Measurements from ENCODE around the gene ADAMTSL1.

Gene ADAMTSL1

DNA sequence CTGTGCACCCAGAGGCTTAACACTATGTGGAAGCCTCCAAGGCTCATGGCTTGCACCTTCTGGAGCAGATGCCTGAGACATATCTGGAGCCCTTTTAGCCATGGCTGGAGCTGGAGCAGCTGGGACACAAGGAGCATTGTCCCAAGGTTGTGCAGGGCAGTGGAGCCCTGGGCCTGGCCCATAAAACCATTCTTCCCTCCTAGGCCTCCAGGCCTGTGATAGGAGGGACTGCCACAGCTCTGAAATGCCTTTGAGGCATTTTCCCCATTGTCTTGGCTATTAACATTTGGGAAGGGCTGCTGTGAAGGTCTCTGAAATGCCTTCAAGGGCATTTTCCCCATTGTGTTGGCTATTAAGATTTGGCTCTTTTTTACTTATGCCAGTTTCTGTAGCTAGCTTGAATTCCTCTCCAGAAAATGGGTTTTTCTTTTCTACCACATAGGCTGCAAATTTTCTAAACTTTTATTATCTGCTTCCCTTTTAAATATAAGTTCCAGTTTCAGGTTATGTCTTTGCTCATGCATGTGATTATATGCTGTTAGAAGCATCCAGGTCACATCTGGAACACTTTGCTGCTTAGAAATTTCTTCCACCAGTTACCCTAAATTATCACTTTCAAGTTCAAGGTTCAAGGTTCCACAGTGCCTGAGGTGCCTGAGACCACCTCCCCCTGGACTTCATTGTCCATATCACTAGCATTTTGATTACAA, 221.2 kb downstream of the ADAMTSL1 start:
- ATAC-seq (replicated peaks; ENCODE audit: extremely low read depth, poor library complexity, severe bottlenecking) (no peak), DNase-seq (ENCODE audit: low spot score in 2 of 2) (no peak)
- peaks cover 17% of the 10 kb centered on the region for H3K9me3 Mint-ChIP-seq
- H3K4me3 Mint-ChIP-seq = no peak overlapping the region
- no peaks in the 10 kb centered on the region for H3K27me3 Mint-ChIP-seq
- H3K36me3 Mint-ChIP-seq (ENCODE audit: insufficient read depth) = no peaks in the 10 kb centered on the region
- H3K4me1 Mint-ChIP-seq = no peaks in the 10 kb centered on the region
- no peak overlapping the region for H3K27ac Mint-ChIP-seq (ENCODE audit: low read depth)

DNA sequence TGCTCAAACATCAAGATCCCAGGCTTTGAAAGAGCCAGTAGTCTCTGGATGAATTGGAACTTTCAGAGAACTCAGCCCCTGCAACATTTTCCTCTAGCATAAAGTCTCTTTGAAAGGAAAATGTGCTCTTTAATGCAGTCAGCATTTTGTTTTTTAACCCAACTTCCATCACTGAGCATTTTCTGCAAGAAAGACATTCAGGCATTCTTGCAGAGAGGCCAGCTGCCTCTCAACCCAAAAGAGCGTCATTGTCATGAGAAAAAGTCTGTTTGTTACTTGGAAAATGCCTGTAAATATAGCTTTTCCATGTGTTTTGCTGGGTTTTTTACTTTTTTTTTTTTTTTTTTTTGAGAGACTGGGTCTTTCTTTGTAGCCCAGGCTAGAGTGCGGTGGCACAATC, 225.0 kb downstream of the ADAMTSL1 start:
- no peak overlapping the region for H3K27ac Mint-ChIP-seq (ENCODE audit: low read depth)
- no peaks in the 10 kb centered on the region for H3K27me3 Mint-ChIP-seq
- no peak for ATAC-seq (replicated peaks; ENCODE audit: extremely low read depth, poor library complexity, severe bottlenecking)
- H3K36me3 Mint-ChIP-seq (ENCODE audit: insufficient read depth) = no peaks in the 10 kb centered on the region
- no peak overlapping the region for H3K4me3 Mint-ChIP-seq
- H3K9me3 Mint-ChIP-seq = peaks cover 20% of the 10 kb centered on the region
- DNase-seq (ENCODE audit: low spot score in 2 of 2) = no peak
- H3K4me1 Mint-ChIP-seq = no peaks in the 10 kb centered on the region

- Mint-ChIP-seq H3K4me1 (no peaks in the 10 kb centered on the region), H3K4me3 (no peak overlapping the region), H3K9me3 (peaks cover 20% of the 10 kb centered on the region), H3K27me3 (no peaks in the 10 kb centered on the region), H3K27ac (ENCODE audit: low read depth) (no peak overlapping the region), H3K36me3 (ENCODE audit: insufficient read depth) (no peaks in the 10 kb centered on the region)
- DNase-seq (ENCODE audit: low spot score in 2 of 2) (no peak), ATAC-seq (replicated peaks; ENCODE audit: extremely low read depth, poor library complexity, severe bottlenecking) (no peak)
These were observed 225.8 kb downstream of the ADAMTSL1 start for GRCh38 chr9:18699764-18700163.

DNA sequence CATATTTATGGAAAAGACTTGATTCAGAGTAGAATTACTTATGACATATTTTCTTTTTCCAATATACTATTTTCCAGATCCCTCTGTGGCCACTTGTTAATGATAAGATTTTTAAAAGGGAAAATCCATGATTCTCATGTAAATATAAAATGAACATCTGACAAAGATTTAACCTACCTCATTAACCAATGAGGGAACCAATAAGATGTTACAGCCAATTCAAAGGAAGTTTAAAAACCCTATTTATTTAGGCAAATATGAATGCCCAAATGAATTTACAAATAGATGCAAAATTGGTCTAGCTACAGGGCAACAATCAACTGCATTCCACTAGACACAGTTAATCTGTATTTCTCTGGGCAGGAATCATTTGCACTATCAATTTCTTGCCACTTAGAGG, 226.8 kb downstream of the ADAMTSL1 start:
- H3K36me3 Mint-ChIP-seq (ENCODE audit: insufficient read depth) = no peaks in the 10 kb centered on the region
- DNase-seq (ENCODE audit: low spot score in 2 of 2) (no peak), ATAC-seq (replicated peaks; ENCODE audit: extremely low read depth, poor library complexity, severe bottlenecking) (no peak)
- peaks cover 15% of the 10 kb centered on the region for H3K9me3 Mint-ChIP-seq
- no peak overlapping the region for H3K4me3 Mint-ChIP-seq
- no peaks in the 10 kb centered on the region for H3K4me1 Mint-ChIP-seq
- no peaks in the 10 kb centered on the region for H3K27me3 Mint-ChIP-seq
- no peak overlapping the region for H3K27ac Mint-ChIP-seq (ENCODE audit: low read depth)

GRCh38 chr9:18703151-18703900, 229.4 kb downstream of the ADAMTSL1 start:
- H3K27ac Mint-ChIP-seq (ENCODE audit: low read depth) = no peak overlapping the region
- H3K9me3 Mint-ChIP-seq = peaks cover 8% of the 10 kb centered on the region
- DNase-seq (ENCODE audit: low spot score in 2 of 2) (no peak), ATAC-seq (replicated peaks; ENCODE audit: extremely low read depth, poor library complexity, severe bottlenecking) (no peak)
- H3K4me1 Mint-ChIP-seq = no peaks in the 10 kb centered on the region
- H3K4me3 Mint-ChIP-seq = no peak overlapping the region
- H3K27me3 Mint-ChIP-seq = no peaks in the 10 kb centered on the region
- no peaks in the 10 kb centered on the region for H3K36me3 Mint-ChIP-seq (ENCODE audit: insufficient read depth)

DNA sequence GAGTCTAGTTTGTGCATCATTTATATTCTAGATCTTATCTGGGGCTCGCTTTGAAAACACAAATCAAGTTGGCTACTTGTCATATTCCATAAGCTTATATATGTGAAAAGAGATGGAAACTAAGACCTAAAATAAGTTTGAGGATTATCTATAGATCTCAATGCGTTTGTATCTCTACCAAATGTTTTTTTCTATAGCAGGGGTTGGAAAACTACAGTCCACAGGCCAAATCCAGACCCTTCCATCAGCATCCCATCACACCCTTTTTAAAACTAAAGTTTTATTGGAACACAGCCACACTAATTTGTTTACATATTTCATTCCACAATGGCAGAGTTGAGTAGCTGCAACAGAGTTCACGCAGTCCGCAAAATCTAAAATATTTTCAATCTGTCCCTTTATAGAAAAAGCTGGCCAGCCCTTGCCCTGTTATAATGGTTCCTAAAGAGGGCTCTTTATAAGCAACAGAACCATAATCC, 230.0 kb downstream of the ADAMTSL1 start:
- ATAC-seq (replicated peaks; ENCODE audit: extremely low read depth, poor library complexity, severe bottlenecking) (no peak), DNase-seq (ENCODE audit: low spot score in 2 of 2) (no peak)
- Mint-ChIP-seq H3K9me3 (peaks cover 8% of the 10 kb centered on the region), H3K36me3 (ENCODE audit: insufficient read depth) (no peaks in the 10 kb centered on the region), H3K27ac (ENCODE audit: low read depth) (no peak overlapping the region), H3K4me3 (no peak overlapping the region), H3K27me3 (no peaks in the 10 kb centered on the region), H3K4me1 (no peaks in the 10 kb centered on the region)

GRCh38 chr9:18705796-18706392, 231.9 kb downstream of the ADAMTSL1 start:
- no peaks in the 10 kb centered on the region for H3K4me1 Mint-ChIP-seq
- no peaks in the 10 kb centered on the region for H3K36me3 Mint-ChIP-seq (ENCODE audit: insufficient read depth)
- no peak overlapping the region for H3K4me3 Mint-ChIP-seq
- ATAC-seq (replicated peaks; ENCODE audit: extremely low read depth, poor library complexity, severe bottlenecking) = no peak
- no peak overlapping the region for H3K27ac Mint-ChIP-seq (ENCODE audit: low read depth)
- no peaks in the 10 kb centered on the region for H3K27me3 Mint-ChIP-seq
- peaks cover 8% of the 10 kb centered on the region for H3K9me3 Mint-ChIP-seq
- no peak for DNase-seq (ENCODE audit: low spot score in 2 of 2)

- Mint-ChIP-seq H3K36me3 (ENCODE audit: insufficient read depth) (no peaks in the 10 kb centered on the region), H3K27me3 (no peaks in the 10 kb centered on the region), H3K4me1 (no peaks in the 10 kb centered on the region), H3K9me3 (peaks cover 3% of the 10 kb centered on the region), H3K27ac (ENCODE audit: low read depth) (no peak overlapping the region), H3K4me3 (no peak overlapping the region)
- ATAC-seq (replicated peaks; ENCODE audit: extremely low read depth, poor library complexity, severe bottlenecking) (no peak), DNase-seq (ENCODE audit: low spot score in 2 of 2) (no peak)
These were observed 232.7 kb downstream of the ADAMTSL1 start for GRCh38 chr9:18706648-18707047.

- no peak for DNase-seq (ENCODE audit: low spot score in 2 of 2)
- no peaks in the 10 kb centered on the region for H3K4me1 Mint-ChIP-seq
- no peaks in the 10 kb centered on the region for H3K36me3 Mint-ChIP-seq (ENCODE audit: insufficient read depth)
- no peaks in the 10 kb centered on the region for H3K9me3 Mint-ChIP-seq
- H3K27ac Mint-ChIP-seq (ENCODE audit: low read depth) = no peak overlapping the region
- no peaks in the 10 kb centered on the region for H3K27me3 Mint-ChIP-seq
- H3K4me3 Mint-ChIP-seq = no peak overlapping the region
- no peak for ATAC-seq (replicated peaks; ENCODE audit: extremely low read depth, poor library complexity, severe bottlenecking)
These were observed 233.1 kb downstream of the ADAMTSL1 start for GRCh38 chr9:18707061-18707461.

DNA sequence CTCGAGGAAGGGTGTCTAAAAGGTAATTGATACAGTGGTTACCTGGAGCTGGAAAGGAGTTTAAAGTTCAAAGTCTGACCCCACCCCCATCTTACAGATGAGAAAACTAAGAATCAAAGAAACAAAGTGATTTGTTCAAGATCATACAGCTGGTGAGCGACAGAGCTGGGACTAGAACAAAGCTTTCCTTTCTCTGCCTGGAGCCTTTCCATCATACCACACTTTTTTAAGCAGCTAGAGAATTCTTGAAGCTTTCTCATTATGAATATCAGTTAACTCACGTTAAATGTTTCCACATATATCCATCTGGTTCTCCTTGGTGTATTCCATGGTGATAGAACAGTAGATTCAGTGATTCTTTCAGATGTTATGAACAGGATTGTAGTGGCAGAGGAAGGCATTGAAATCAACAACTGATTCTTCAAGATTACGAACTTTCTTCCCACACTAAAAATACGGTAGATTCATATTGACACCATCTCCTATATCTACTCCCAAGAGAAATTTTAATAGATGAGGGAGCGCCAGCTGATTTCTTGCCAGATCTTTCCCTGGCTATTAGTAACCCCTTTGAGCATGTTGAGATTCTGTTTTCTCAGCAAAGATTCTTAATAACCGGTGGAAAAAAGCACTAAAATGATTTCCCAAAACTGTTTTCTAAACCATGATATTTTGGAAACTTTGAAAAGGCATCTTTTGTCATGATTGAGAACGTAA, 233.7 kb downstream of the ADAMTSL1 start:
- DNase-seq (ENCODE audit: low spot score in 2 of 2) = no peak
- Mint-ChIP-seq H3K36me3 (ENCODE audit: insufficient read depth) (no peaks in the 10 kb centered on the region), H3K27ac (ENCODE audit: low read depth) (no peak overlapping the region), H3K9me3 (no peaks in the 10 kb centered on the region), H3K27me3 (no peaks in the 10 kb centered on the region), H3K4me3 (no peak overlapping the region), H3K4me1 (no peaks in the 10 kb centered on the region)
- no peak for ATAC-seq (replicated peaks; ENCODE audit: extremely low read depth, poor library complexity, severe bottlenecking)

DNA sequence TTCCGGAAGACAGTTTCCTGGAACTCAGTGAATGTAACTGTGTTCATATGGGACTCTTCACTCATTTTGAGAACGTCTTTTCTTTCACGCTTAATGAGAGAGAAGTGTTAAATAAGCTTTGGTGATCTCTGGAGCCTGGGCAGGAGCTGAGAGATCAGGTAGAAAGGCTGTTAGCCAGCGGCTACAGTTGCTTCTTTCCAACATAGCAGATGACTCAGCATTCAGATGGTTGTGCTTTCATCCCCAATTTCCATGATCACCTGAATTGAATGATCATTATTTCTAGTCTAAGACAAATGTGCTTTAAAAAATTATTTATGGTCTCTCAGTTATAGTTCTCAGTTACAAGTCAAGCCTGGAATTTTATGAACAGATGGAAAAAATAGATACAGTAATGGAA, 234.5 kb downstream of the ADAMTSL1 start:
- Mint-ChIP-seq H3K27me3 (no peaks in the 10 kb centered on the region), H3K36me3 (ENCODE audit: insufficient read depth) (no peaks in the 10 kb centered on the region), H3K4me1 (no peaks in the 10 kb centered on the region), H3K27ac (ENCODE audit: low read depth) (no peak overlapping the region), H3K4me3 (no peak overlapping the region), H3K9me3 (no peaks in the 10 kb centered on the region)
- DNase-seq (ENCODE audit: low spot score in 2 of 2) (no peak), ATAC-seq (replicated peaks; ENCODE audit: extremely low read depth, poor library complexity, severe bottlenecking) (no peak)

DNA sequence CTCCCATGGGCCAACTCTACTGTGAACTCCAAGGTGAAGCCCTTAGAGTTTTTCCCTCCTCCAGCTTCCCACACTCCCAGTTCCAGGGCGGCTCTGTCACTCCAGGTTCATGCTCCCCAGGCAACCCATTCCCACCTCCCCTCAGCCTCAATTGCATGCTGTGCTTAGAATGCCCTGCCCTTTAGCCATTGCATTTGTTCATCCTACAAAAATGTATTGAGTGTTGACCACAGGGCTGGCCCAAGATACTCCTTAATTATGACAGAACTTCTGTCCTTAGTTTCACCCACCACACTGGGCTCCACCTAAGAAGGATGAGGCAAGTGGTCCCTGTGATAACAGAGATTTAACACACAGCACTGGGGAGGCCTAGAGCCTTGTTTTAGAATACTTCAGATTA, 236.1 kb downstream of the ADAMTSL1 start:
- Mint-ChIP-seq H3K27me3 (no peaks in the 10 kb centered on the region), H3K27ac (ENCODE audit: low read depth) (no peak overlapping the region), H3K9me3 (no peaks in the 10 kb centered on the region), H3K4me1 (no peaks in the 10 kb centered on the region), H3K36me3 (ENCODE audit: insufficient read depth) (no peaks in the 10 kb centered on the region), H3K4me3 (no peak overlapping the region)
- ATAC-seq (replicated peaks; ENCODE audit: extremely low read depth, poor library complexity, severe bottlenecking) (no peak), DNase-seq (ENCODE audit: low spot score in 2 of 2) (no peak)
